GM18498 (cell line): ENCODE measurements around the gene KLF3.
"Not testable (repeated sequence)": the region's sequence is repeated elsewhere in the genome, so short reads cannot be mapped to it uniquely, and the experiment has no call there.

Source experiments
- ATAC-seq: cut with Tn5 transposase; IDR thresholded peaks from one replicate; pipeline ENCODE4 v1.9.1; 2021; ENCODE audit warnings: mild to moderate bottlenecking, moderate library complexity; ENCODE audit not compliant: unreplicated experiment

Gene KLF3

DNA sequence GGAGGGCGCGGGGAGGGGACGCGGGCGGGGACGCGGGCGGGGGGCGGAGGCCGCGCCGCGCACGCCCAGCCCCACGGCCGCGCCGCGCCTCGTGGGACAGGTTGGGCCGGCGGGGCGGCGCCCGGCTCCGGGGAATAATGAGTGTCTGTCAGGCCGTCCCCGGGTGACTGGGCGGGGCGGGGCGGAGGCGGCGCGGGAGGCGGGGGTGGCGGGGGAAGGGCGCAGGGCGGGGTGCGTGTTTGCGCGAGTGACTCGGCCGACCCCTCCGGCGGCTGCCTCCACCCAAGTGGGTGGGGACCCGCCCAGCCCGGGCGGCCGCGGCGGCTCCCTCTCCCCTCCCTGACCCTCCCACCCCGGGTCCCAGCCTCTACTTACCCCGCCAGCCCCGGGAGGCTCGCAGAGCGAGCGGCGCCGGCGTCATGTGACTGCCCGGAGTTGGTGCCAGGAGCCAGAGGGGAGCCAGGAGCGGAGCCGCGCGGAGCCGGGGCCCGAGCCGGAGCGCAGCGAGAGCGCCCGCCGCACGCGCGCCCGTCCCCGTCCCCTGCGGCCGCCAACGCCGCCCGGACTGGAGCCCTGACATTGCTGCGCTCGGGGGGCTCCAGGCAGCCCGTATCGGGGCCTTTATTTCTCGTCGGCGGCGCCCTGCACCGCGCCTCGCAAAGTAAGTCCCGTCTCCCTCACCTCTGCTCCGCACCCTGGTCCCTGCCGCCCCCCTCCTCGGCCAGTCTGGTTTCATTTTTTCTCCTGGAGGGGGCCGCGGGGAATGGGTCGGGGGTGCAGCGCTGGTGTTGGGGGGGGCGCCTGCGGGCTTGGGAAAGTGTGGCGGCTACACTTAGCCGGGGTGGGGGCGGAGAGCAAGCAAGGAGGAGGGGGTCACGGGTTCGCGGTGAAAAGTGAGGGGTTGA lies at the start of gene KLF3:
Gene KLF3 (plus strand): TSS at position 399 of the 905 bp plus-strand sequence. CDS start 16,427 bp downstream, outside the sequence.
- ATAC-seq = peak; percentile 85

DNA sequence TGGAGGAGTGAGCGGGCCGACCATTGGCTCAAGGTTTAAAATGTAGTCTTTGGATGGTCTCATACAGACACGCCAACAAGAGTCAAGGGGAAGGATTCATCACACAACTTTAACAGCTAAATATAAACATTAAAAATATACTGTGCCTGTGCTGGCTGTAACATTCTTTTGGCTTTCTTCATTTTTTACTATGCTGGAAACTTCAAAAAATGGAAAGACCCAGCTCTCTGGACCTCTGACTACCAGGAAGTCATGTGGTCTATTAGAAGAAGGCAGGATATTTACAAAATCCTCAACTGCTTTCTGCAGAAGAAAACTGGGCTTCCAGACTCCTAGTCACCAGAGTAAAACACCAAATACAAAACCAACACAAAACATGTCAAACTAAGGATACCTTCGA lies 49.8 kb upstream of the KLF3 start:
- no peak for ATAC-seq

DNA sequence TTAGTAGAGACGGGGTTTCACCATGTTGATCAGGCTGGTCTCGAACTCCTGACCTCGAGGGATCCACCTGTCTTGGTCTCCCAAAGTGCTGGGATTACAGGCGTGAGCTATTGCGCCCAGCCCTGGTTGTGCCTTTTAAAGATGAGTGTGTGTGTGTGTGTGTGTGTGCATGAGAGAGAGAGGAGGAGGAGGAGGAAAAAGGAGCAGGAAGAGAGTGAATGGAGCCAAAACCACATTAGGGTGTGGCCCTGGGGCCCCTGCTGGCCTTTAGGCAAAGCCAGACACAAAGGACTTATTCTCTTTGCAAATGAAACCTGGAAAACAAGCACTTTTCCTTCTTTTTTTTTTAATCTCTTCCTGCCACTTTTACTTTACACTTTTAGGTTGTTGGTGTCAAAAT lies 48.2 kb upstream of the KLF3 start:
- ATAC-seq = no peak

DNA sequence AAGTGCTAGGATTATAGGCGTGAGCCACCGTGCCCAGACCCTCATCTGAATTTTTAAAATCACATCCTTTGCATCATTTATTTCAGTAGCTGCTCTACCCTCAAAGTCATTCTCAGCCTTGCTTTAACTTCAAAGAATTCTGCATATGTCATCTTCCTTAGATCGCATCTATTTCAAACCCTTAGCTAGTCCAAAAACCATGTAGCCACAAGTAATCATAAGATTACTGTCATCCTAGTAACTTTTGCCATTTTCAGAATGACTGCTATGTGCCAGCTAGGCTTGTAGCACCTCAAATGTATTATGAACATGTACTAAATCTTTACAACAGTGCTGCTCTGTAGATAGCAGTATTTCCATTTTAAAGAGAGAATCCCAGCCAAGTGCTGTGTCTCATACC lies 45.5 kb upstream of the KLF3 start:
- ATAC-seq = no peak

DNA sequence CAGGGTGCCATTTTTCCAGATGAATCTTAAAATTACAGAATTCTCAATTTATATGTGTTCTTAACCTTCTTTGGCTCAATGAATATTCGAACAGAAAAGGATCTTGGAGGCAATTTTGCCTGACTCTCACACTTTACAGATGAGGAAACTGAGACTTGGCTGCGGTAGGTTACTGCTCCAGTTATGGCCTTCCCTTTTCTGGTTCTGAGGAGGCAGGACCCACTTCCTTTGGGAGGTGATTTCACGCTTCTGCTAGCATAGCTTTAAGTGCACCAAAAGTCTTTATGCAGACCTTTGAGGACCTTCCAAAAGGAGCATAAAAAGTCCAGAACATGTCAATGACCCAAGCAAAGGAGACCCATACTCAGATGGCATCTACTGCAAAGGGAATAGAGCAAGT lies 44.7 kb upstream of the KLF3 start:
- no peak for ATAC-seq

DNA sequence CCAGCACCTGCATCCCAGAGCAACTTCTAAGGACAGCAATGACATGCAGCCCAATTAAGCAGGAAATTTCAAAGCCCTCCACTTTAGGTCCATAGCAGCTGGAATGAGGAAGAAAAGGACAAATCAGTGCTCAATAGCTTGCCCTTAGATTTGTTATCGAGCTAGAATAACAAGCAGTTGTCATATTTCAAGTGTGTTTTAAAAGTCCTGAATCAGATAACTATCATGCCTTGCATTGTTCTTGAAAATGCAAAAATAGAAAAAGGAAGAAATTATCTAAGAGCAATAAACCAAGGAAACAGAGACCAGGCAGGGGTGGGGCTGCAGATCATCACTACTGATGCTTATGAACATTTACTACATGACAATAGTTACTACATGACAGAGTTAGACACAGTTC lies 43.9 kb upstream of the KLF3 start:
- no peak for ATAC-seq

DNA sequence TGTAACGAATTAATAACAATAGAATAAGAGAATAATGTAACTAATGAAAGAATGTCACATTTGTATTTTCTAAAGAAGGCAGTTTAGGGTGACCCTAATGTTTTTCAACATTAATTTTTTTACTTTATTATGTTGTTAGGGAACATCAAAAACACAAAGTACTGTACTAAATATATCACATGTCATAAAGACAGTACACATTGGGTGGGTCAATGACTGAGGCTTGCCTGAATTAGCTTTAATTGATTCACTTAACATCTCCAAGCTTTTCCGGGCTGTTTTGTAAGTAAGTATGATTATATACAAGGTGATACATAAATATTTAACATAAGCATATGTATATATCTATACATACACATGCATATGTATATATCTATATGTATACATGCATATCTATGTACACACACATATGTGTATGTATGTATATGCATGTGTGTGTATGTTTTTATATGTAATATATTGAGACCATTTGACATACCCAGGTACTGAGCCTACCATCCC lies 43.4 kb upstream of the KLF3 start:
- no peak for ATAC-seq

DNA sequence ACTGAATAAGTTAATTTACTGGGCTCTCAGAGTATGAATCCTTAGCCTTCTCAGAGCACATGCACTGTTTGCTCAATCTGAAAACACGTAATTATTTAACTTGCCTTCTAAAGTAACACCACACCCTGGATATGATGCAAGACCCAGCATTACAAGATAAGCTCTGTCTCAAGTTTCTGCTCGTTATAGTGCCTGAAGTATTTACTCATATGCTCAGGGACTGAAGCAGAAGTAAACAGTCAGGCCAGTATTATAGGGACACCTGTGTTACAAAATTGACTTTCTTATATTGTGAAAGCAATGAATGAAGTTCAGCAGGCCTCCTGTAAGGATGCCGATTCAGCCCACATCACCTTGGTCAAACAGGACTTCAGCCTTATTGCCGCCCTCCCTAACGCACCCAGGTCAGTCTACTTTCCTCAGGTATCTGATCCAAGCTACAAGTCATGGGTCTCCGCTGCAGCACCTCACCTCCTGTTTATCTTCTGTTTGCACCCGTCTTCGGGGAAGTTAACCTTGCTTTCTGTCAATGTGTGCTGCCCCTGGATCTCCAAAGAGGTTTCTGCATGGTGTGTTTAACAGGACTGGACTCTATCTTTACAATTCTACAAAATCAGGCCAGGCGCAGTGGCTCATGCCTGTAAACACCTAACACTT lies 42.8 kb upstream of the KLF3 start:
- ATAC-seq = no peak

DNA sequence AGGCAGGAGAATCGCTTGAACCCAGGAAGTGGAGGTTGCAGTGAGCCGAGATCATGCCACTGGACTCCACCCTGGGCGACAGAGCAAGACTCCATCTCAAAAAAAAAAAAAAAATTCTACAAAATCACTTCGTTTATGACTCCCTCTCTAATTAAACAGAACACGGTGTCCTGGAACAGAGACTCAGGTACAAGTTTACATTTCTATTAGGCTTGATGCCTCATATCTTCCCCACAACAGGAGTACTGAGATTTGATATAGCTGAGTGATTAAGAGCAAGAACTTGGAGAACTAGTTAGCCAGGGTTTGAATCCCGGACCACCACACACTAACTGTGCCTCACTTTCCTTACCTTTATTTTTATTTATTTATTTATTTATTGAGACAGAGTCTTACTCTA lies 42.2 kb upstream of the KLF3 start:
- no peak for ATAC-seq

DNA sequence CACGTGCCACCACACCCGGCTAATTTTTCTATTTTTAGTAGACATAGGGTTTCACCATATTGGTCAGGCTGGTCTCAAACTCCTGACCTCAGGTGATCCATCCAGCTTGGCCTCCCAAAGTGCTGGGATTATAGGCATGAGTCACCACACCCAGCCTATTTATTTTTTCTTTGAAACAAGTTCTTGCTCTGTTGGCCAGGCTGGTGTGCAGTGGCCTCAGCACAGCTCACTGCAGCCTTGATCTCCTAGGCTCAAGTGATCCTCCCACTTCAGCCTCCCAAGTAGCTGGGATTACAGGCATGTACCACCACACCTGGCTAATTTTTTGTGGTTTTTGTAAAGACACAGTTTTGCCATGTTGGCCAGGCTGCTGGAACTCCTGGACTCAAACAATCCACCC lies 41.7 kb upstream of the KLF3 start:
- ATAC-seq = not testable (repeated sequence)

DNA sequence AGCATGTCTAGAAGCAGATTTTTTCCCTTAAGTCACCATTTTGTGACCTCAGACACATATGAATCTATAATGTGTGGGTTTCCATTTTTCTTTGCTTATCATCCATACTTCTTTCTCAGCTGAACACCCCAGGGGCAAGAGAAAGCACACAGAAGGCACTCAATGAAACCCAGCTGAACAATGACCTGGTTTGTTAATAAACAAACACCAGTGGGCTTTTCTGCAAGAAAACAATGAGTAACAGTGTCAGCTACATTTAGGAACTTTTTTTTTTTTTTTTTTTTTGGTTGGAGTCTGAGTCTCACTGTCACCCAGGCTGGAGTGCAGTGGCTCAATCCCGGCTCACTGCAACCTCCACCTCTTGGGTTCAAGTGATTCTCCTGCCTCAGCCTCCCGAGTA lies 40.7 kb upstream of the KLF3 start:
- ATAC-seq = no peak

DNA sequence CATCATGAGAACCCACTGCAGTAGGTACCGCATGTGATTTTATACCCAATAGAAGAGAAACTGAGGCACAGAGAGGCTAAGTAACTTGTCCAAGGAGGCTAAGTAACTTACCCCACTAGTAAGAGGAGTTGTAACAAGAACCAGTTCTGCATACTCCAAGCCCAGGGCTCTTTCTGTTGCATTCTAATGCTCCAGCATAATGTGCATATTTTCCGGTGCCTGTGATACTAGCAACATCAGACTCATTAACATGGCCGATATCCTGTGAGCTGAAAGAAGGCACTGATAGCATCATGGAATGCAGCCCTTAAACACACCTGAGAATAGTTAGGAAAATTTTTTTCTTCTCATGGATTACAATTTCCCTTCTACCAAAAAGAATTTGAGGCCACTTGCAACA lies 39.7 kb upstream of the KLF3 start:
- ATAC-seq = no peak

DNA sequence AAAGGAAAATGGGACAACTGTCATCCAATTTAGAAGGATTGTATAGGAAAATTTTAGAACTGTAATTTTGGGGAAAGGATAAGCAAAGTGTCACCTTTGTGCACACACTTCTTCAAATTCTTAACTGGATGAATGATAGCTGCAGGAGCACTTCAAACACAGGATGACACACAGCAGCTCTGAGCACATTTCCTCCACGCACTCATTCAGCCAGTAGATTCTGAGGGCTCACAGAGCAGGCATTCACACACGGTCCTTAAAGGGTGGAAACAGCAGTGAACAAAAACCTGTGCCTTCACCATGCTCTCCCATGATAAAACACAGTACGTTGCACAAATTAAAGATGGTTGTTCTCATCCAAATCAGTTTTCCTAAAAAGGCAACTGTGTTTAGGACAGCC lies 38.5 kb upstream of the KLF3 start:
- ATAC-seq = no peak

DNA sequence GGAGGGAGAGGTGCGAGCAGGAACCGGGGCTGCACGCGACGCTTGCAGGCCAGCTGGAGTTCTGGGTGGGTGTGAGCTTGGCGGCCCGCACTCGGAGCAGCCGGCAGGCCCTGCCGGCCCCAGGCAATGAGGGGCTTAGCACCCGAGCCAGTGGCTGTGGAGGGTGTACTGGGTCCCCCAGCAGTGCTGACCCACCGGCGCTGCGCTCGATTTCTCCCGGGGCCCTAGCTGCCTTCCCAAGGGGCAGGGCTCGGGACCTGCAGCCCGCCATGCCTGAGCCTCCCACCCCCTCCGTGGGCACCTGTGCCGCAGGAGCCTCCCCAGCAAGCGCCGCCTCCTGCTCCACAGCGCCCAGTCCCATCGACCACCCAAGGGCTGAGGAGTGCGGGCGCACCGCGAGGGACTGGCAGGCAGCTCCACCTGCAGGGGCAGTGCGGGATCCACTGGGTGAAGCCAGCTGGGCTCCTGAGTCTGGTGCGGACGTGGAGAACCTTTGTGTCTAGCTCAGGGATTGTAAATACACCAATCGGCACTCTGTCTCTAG lies 37.0 kb upstream of the KLF3 start:
- ATAC-seq = not testable (repeated sequence)

DNA sequence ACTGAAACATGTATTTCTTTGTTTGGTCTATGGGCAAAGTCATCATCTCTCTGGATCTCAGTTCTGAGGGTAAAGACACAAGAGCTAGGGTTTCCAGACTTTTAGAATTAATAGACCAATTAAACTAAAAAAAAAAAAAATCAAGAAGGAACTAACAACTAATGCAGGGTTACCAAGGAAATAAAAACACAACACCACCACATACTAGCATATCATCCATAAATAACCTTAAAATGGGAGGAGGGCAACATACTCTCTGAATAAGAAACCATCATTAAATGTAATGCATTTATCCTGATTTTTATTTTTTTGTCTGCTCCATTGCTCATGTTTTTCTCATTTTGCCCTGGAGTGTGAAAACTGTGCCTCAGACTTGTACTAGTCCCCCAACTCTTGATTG lies 33.5 kb upstream of the KLF3 start:
- no peak for ATAC-seq

DNA sequence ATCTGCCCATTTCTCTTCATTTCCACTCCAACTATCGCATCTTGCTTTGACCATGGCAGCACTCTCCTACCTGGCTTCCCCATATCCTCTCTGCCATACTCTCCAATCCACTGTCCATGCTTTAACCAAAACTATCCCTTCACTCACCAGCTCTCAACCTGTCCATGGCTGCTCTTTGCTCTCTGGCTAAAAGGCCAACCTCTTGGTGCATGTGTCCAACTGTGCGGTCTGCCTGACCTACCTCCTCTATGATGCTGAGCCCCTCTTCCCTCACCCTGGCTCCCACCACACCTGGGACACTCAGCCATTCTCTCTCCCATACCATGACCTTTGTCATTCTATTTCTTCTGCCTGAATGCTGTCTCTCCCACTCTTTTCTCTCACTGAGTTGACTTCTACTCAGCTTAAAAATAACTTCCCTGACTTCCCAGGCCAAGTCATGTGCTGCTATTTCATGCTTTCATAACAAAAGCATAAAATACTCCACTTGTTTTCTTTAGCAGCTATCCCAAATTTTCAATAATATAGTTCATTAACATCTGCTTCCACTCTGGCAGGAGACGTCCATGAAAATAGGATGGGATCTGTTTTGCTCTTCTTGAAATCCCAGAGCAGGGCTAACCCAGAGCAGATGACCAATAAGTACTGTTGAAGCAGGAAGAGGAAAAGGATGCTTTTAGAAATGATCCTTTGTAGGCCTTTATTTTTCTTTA lies 29.8 kb upstream of the KLF3 start:
- no peak for ATAC-seq

DNA sequence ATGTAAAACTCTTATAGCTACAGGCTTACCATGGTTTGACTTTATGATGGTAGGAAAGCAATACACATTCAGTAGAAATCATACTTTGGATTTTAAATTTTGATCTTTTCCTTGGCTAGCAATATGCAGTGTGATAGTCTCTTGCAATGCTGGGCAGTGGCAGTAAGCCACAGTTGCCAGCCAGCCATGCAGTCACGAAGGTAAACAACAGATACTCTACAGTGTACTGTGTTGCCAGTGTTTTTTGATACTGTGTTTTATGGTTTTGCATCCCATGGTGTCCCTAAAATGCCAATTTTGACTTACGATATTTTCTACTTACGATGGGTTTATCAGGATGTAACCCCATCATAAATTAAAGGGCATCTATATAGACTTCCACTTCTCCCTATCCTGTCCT lies 24.8 kb upstream of the KLF3 start:
- no peak for ATAC-seq

DNA sequence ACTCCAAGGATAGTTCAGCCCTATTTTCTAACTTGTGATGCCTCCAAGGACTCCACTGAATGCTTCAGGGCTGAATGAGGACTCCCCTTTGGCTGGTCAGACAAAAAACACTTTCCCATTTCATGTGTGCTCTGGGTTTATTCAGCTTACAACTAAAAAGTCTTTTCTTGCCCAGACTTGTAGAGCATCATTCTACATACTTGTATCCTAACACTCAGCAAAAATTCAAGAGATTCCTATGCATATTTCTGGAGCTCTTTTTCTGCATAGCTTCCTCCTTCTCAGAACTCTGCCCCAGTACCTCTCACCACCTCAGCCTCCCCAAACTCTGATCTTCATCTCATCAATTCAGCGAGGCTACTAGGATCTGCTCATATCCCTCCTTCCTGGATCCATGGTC lies 22.2 kb upstream of the KLF3 start:
- ATAC-seq = no peak

DNA sequence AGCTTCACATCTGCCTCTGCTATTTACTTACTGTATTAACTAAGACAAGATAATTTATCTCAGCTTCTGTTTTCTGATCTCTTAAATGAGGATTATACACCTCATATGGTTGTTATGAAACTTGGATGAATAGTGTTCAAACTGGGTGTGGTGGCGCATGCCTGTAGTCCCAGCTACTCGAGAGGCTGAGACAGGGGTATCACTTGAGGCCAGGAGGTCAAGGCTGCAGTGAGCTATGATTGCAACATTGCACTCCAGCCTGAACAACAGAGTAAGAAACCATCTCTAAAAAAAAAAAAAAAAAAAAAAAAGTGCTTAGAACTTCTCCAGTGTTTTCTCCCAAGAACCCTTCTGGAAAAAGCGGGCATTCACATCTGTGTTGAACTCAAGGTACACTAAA lies 19.8 kb upstream of the KLF3 start:
- ATAC-seq = no peak

DNA sequence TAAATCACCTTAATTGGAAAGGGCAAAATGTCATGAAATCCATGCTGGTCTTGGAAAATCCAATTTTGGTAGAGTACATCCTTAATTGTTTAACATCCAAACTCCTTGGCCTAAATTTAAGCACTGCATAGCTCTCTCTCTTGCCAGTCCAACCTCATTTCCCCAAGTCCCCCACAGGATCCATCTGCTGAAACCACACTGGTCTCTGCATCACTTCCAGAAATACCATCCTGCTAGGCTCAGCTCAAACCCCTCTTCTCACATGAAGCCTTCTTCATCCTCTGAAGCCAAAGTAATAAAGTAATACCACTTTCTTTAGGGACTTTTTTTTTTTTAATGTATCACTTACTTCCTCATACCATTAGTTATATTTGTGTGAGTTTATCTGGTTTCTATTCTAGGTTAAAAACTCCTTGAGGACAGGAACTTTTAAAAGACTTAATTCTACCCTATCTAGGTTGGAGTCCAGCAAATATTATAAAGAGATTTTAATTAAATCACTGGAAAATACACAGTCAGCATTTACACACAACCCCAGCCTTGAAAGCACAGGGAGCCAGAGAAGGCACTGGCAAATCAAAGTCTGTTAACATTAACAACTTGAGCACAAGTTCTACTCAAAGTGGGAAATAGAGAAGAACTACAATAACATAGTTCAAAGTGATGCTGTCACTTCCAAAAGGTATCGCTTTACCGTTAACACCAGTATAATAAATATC lies 16.7 kb upstream of the KLF3 start:
- no peak for ATAC-seq

DNA sequence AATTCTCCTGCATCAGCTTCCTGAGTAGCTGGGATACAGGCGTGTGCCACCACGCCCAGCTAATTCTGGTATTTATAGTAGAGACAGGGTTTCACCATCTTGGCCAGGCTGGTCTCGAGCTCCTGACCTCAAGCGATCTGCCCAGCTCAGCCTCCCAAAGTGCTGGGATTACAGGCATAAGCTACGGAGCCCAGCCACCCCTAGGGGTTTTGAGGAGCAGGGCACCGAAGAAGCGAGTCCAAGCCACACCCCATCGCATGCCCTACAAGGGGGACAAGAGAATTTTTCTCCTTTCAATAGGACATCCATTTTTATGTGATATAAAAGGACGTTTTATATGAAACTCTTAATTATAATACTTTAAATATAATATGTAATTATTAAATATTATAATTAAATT lies 13.9 kb upstream of the KLF3 start:
- no peak for ATAC-seq
